SK-N-SH treated with all-trans-retinoic acid at 6 μM for 48 hours (cell line): ENCODE results near the gene CBLB.

Experiments used
- ARNTL ChIP-seq: fragments of 450-650 bp; formaldehyde crosslinking; IDR thresholded peaks from 2 replicates; pipeline ENCODE4 v1.5.0; 2020; ENCODE audit warnings: low read depth, mild to moderate bottlenecking, moderate library complexity, borderline replicate concordance
- ISL1 ChIP-seq: fragments of 250-450 bp; sonication (Bioruptor Pico); IDR thresholded peaks from 2 replicates; pipeline ENCODE4 v2.1.2; 2022; ENCODE audit warnings: mild to moderate bottlenecking, moderate library complexity
- OSR1 ChIP-seq: fragments of 250-450 bp; sonication (Bioruptor Pico); IDR thresholded peaks from 2 replicates; pipeline ENCODE4 v1.8.0; 2022; ENCODE audit warnings: moderate library complexity, mild to moderate bottlenecking, inconsistent platforms
- PPARA ChIP-seq: fragments of 250-450 bp; sonication (Bioruptor Pico); IDR thresholded peaks from 2 replicates; pipeline ENCODE4 v1.5.0; 2020; ENCODE audit warnings: mild to moderate bottlenecking, borderline replicate concordance
- TCF4 ChIP-seq: fragments of 250-450 bp; sonication (Bioruptor Pico); IDR thresholded peaks from 2 replicates; pipeline ENCODE4 v1.8.0; 2021; ENCODE audit warnings: mild to moderate bottlenecking, moderate library complexity, borderline replicate concordance
- ZFP30 ChIP-seq: fragments of 450-650 bp; formaldehyde crosslinking; IDR thresholded peaks from 2 replicates; pipeline ENCODE4 v1.5.0; 2022; ENCODE audit warnings: mild to moderate bottlenecking, moderate library complexity
- ZNF70 ChIP-seq: fragments of 450-650 bp; formaldehyde crosslinking; IDR thresholded peaks from 2 replicates; pipeline ENCODE4 v1.5.0; 2020; ENCODE audit warnings: mild to moderate bottlenecking, moderate library complexity
- TF ChIP-seq, protein P1 (sequence below): fragments of 250-450 bp; sonication (Bioruptor Pico); IDR thresholded peaks from 2 replicates; pipeline ENCODE4 v1.8.0; 2020; ENCODE audit warnings: mild to moderate bottlenecking, moderate library complexity, borderline replicate concordance

DNA sequence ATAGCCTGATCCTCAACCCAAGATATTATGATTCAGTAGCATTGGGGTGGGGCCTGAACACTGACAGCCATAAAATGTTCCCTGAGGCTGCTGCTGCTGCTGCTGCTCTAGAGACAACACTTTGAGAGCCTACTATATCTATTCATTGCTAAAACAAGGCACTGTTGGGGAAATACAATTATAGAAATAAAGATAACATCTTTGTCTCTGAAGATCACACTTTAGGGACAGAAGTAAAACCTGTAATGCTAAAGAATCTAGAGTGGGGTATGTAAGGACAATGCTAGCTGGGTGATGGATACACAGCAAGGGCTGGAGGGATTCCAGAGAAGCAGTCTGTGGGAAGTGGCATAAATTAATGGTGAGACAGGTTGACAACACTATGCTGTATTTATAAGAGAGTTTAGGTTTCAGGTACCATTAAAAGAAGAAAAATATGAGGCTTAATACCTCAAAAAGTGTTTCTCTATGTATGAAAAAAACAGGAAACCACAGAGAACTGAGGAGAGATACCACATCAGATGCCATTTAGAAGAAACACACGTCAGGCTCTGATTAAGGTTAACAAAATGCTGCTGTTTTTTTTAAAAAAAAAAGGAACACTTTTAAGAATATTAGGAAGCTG, 115.9 kb downstream of the CBLB start:
- TF ChIP-seq, protein P1, sequence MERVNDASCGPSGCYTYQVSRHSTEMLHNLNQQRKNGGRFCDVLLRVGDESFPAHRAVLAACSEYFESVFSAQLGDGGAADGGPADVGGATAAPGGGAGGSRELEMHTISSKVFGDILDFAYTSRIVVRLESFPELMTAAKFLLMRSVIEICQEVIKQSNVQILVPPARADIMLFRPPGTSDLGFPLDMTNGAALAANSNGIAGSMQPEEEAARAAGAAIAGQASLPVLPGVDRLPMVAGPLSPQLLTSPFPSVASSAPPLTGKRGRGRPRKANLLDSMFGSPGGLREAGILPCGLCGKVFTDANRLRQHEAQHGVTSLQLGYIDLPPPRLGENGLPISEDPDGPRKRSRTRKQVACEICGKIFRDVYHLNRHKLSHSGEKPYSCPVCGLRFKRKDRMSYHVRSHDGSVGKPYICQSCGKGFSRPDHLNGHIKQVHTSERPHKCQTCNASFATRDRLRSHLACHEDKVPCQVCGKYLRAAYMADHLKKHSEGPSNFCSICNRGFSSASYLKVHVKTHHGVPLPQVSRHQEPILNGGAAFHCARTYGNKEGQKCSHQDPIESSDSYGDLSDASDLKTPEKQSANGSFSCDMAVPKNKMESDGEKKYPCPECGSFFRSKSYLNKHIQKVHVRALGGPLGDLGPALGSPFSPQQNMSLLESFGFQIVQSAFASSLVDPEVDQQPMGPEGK: no peak
- TF ChIP-seq ZFP30: no peak
- no peak for TF ChIP-seq ISL1 (CRISPR knock-in tag)
- TF ChIP-seq ZNF70: no peak
- TF ChIP-seq PPARA (CRISPR knock-in tag): no peak
- no peak for TF ChIP-seq OSR1
- TF ChIP-seq ARNTL (CRISPR knock-in tag): no peak
- TF ChIP-seq TCF4: 0 out of 2 replicates have a peak, but pooled peaks have one; percentile 37
